Right renal cortex interstitium (tissue), 3 donors: ENCODE measurements around the gene ZNF286A. TPM values are rescaled to one million over a fixed set of nuclear protein-coding genes. Genes with fewer than 3 reads are reported as not detected.
"Not testable (repeated sequence)": the region's sequence is repeated elsewhere in the genome, so short reads cannot be mapped to it uniquely, and the experiment has no call there.

Experiments
- DNase-seq, 3 donors: peaks; one replicate each; pipeline ENCODE4 v3.0.0-alpha.2; 2013; ENCODE audit warnings: low read depth in 3 of 3, low spot score in 2 of 3
- polyA plus RNA-seq, 3 donors: library from polyadenylated mRNA; unstranded; fragments of 120-200 nt; gene quantifications; one replicate each; pipeline ENCODE4 v1.2.1, GENCODE V29; 2013; ENCODE audit not compliant: insufficient read length in 3 of 3

The ZNF286A gene
- polyA plus RNA-seq, 3 donors: 42.7 to 46.9 (median 45.2) TPM

- not testable (repeated sequence) for DNase-seq
Observed at GRCh38 chr17:15749403-15749802, 49.9 kb downstream of the ZNF286A start.

- not testable (repeated sequence) for DNase-seq
Observed at GRCh38 chr17:15768865-15769533, 69.4 kb downstream of the ZNF286A start.

Other genes with a start within 250 kb of the ZNF286A start
- 1 to 10 TPM; 2.3 to 3.1 (median 2.3) TPM for gene CDRT4, start 232.1 kb upstream of the ZNF286A start, polyA plus RNA-seq
- 10 to 100 TPM; 16.3 to 20.2 (median 16.8) TPM for gene TVP23C, start 136.3 kb upstream of the ZNF286A start, polyA plus RNA-seq
- gene FBXW10B, start 80.0 kb upstream of the ZNF286A start, polyA plus RNA-seq: under 1 TPM; 0.42 to 0.89 (median 0.61) TPM
- 10 to 100 TPM; 22.7 to 27.4 (median 22.7) TPM for gene TRIM16, start 15.4 kb upstream of the ZNF286A start, polyA plus RNA-seq
- under 1 TPM; 0.19 to 0.64 (median 0.33) TPM for gene TBC1D26, start 32.5 kb downstream of the ZNF286A start, polyA plus RNA-seq
- 1 to 10 TPM; 1.0 to 7.0 (median 4.5) TPM for gene ADORA2B, start 245.4 kb downstream of the ZNF286A start, polyA plus RNA-seq